T-helper 9 cell (primary cell): ENCODE results near the gene HINT1.
"Not testable (repeated sequence)": the region's sequence is repeated elsewhere in the genome, so short reads cannot be mapped to it uniquely, and the experiment has no call there.

ENCODE experiments used
- DNase-seq: peaks from one replicate; pipeline ENCODE4 v3.0.0-alpha.2; 2020

The HINT1 gene

GRCh38 chr5:131170540-131171275 lies 5.7 kb upstream of the HINT1 start, which contains the start of gene LYRM7:
TSS of gene LYRM7 (plus strand) at chr5:131170944. CDS start at chr5:131171021, 77 bp downstream.
- peak; percentile 89 for DNase-seq

GRCh38 chr5:131169810-131170539 lies 4.9 kb upstream of the HINT1 start:
- no peak for DNase-seq

GRCh38 chr5:131167615-131168014 lies 2.6 kb upstream of the HINT1 start:
- DNase-seq: no peak

GRCh38 chr5:131164191-131165118 lies 601 bp downstream of the HINT1 start:
- peak; percentile 49 for DNase-seq

DNA sequence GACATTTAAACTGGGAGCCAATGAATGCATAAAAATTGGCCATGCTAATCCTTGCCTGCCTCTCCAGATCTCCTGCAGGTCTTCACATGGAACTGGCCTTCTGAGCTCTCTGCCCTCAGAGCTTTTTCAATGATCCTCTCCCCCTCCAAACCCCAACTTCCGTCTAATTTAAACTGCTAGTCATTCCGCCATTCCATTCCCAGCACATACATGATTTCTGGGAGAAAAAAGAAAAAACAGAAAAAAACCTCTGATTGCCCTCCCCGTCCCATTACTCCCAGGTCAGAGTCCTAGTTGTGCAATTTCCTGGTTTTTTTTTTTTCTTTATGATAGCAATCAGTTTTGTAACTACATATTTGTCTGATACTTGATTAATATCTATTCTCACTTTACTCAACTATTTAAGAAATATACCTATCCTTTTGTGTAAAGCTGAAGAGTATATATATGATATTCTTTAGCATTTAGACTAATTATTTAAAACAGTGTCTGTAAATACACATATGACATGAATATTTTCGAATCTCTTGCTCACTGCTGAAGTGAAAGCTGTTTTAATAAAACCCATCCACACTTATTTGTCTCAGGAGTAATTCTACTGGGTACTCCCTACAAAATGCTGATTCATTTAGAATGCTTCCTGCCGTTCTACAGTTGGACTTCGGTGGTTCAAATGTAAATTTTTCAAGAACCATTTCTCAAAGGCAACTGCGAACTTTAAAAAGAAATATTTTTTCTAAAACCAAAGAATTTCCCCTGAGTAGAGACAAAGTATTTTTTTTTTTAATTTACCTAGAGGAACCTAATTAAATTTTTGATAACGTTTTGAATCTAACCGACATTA lies 1.6 kb downstream of the HINT1 start:
- no peak for DNase-seq

DNA sequence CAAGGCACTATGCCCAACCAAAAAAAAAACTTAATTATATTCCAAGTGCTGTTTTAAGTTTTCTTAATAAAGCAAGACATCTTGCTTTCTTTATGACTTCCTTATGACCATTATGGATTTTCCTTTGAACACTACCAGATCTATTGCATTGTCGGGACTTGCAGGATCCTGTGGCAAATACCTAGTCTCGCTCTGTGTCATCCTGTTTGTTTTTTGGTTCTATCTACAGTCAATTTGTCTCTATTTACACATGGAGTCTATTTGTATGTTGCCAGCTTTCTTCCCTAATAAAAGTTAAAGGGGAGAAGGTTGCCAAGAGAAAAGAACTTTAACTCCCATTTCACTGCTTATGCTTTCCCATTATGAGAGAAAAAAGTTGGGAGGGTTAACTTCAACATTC lies 4.9 kb downstream of the HINT1 start:
- DNase-seq: no peak

GRCh38 chr5:131156957-131157356 lies 8.1 kb downstream of the HINT1 start:
- no peak for DNase-seq

DNA sequence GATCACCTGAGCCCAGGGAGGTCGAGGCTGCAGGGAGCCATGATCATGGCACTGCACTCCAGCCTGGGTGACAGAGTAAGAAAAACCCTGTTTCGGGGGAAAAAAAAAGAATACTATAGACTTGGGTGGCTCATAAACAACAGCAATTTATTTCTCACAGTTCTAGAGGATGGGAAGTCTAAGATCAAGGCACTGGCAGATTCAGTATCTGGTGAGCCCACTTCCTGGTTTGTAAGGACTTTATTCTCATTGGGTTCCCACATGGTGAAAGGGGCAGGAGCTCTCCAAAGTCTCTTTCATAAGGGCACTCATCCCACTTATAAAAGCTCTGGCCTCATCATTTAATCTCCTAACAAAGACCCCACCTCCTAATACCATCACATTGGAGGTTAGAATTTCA lies 8.7 kb downstream of the HINT1 start:
- DNase-seq: no peak

GRCh38 chr5:131151216-131151615 lies 13.8 kb downstream of the HINT1 start:
- no peak for DNase-seq

- DNase-seq: no peak
Observed at GRCh38 chr5:131150408-131150807, 14.6 kb downstream of the HINT1 start.

DNA sequence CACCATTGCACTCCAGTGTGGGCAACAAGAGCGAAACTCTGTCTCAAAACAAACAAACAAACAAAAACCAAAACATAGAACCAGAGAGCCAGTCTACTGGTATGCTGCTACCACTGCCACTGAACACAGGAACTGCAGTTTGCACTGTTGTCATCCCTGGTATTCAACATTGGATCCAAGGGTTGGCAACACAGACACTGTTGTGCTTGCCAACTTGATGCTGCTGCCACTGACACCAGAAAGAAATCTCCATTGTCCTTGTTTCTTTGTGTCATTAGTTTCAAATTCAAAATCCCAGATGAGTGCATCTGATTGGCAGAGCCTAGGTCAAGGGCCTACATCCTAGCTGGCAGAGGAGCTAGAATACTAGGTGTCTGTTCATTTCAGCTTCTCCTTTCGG lies 16.2 kb downstream of the HINT1 start:
- DNase-seq: no peak

GRCh38 chr5:131147258-131147657 lies 17.8 kb downstream of the HINT1 start:
- DNase-seq: no peak

DNA sequence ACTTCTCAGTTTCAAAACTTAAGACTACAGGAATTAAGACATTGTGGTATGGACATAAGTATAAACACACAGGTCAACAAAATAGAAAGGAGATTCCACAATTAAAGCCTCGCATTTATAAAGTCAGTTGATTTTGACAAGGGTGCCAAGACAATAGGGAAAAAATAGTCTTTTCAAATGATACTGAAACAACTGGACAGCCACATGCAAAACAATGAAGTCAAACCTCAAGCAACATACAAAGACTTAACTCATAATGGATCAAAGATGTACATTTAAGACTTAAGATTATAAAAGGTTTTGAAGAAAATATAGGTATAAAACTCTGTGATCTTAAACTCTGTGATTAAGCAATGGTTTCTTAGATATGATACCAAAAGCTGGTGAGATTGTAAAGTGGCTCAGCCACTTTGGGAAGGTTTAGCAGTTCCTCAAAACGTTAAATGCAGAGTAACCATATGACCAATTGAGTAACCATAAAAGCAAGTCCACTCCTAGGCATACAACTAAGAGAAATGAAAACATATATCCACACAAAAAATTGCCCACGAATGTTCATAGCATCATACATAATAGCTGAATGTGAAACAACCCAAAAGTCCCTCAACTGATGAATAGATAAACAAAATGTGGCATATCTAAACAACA lies 22.0 kb downstream of the HINT1 start:
- DNase-seq: no peak

DNA sequence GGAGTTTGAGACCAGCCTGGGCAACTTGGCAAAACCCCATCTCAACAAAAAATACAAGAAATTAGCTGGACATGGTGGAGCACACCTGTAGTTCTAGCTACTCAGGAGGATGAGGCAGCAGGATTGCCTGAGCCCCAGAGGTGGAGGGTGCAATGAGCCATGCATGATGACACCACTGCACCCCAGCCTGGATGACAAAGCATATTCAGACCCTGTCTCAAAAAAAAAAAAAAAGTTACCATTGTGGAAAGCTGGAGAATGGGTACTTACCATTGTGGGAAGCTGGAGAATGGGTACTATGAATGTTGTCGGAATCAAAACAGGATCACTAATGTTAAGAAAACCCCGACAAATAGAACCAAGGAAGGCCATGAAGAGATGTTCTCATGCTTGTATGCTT lies 25.7 kb downstream of the HINT1 start:
- DNase-seq: no peak

DNA sequence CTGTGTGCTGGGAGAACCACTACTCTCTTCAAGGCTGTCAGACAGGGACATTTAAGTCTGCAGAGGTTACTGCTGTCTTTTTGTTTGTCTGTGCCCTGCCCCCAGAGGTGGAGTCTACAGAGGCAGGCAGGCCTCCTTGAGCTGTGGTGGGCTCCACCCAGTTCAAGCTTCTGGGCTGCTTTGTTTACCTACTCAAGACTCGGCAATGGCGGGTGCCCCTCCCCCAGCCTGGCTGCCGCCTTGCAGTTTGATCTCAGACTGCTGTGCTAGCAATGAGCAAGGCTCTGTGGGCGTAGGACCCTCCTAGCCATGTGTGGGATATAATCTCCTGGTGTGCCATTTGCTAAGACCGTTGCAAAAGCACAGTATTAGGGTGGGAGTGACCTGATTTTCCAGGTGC lies 26.6 kb downstream of the HINT1 start:
- DNase-seq: not testable (repeated sequence)

GRCh38 chr5:131133091-131133490 lies 32.0 kb downstream of the HINT1 start:
- DNase-seq: not testable (repeated sequence)

GRCh38 chr5:131129306-131129705 lies 35.8 kb downstream of the HINT1 start:
- DNase-seq: no peak

- not testable (repeated sequence) for DNase-seq
Observed at GRCh38 chr5:131127244-131127643, 37.8 kb downstream of the HINT1 start.

GRCh38 chr5:131114754-131115153 lies 50.3 kb downstream of the HINT1 start:
- DNase-seq: no peak

DNA sequence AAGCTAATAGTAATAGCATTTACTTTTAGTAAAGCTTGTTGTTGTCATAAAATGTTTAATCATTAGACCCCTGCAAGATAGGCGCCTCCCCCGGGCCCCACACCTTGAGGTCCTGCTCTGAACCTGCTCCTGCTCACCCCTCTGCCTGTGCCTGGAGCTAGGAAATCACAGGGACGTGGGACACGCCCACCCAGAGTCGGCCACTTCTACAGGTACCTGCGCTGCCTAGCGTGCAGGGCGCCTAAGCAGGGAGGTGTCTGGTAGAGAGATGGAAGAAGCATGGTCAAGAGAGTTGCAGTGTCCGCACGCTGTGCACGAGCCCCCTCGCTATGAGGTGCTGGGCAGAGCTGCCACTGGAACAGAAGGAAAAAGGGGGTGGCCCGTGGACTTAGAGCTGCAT lies 52.6 kb downstream of the HINT1 start:
- no peak for DNase-seq

GRCh38 chr5:131110256-131110594 lies 54.8 kb downstream of the HINT1 start:
- no peak for DNase-seq
